H1 (cell line): ENCODE measurements around the gene CA14. TPM values are rescaled to one million over a fixed set of nuclear protein-coding genes. Genes with fewer than 3 reads are reported as not detected.

Source experiments
- CTCF ChIA-PET: fragments of 300-600 bp; sonication (Branson Sonifier 250); formaldehyde crosslinking; loops from one replicate; lab custom pipeline; 2021; ENCODE audit not compliant: partially characterized antibody; lab: Charles Lee
- POLR2A ChIA-PET: fragments of 300-600 bp; sonication (Branson Sonifier 250); formaldehyde crosslinking; loops from one replicate; lab custom pipeline; 2021; ENCODE audit warnings: inconsistent platforms; ENCODE audit not compliant: partially characterized antibody; lab: Charles Lee
- DNase-seq, 2 experiments: peaks; one replicate each; pipeline versions ENCODE4 v3.0.0 to v3.0.0-alpha.2; 2010 to 2022; ENCODE audit warnings: low spot score in 2 of 2, low read depth in 1 of 2, mixed read lengths in 1 of 2
- FAIRE-seq: peaks from 2 replicates; lab custom pipeline; 2011; peaks lifted over from hg19 to GRCh38; lab: Jason Lieb, UNC
- H2AFZ ChIP-seq: 2 replicates; pipeline ENCODE4 v1.8.1; 2012; ENCODE audit warnings: low read length, inconsistent platforms
- H2AK5ac ChIP-seq: 2 replicates; pipeline ENCODE4 v1.6.1; 2013; ENCODE audit warnings: low read depth, low read length
- H2BK120ac ChIP-seq: replicated peaks from 2 replicates; pipeline ENCODE3; 2013; ENCODE audit warnings: low read depth, low read length, inconsistent platforms
- H2BK12ac ChIP-seq: 2 replicates; pipeline ENCODE4 v1.6.1; 2013; ENCODE audit warnings: low read depth, low read length
- H2BK15ac ChIP-seq: 2 replicates; pipeline ENCODE4 v1.6.1; 2013; ENCODE audit warnings: low read length
- H2BK20ac ChIP-seq: 2 replicates; pipeline ENCODE4 v1.6.1; 2013; ENCODE audit warnings: low read length
- H2BK5ac ChIP-seq: 2 replicates; pipeline ENCODE4 v1.6.1; 2013; ENCODE audit warnings: low read depth, low read length
- H3K14ac ChIP-seq: 2 replicates; pipeline ENCODE4 v1.6.1; 2013; ENCODE audit warnings: inconsistent platforms; ENCODE audit not compliant: insufficient read length
- H3K18ac ChIP-seq: 2 replicates; pipeline ENCODE4 v1.6.1; 2013; ENCODE audit warnings: low read length; ENCODE audit errors: extremely low read depth
- H3K23ac ChIP-seq: 2 replicates; pipeline ENCODE4 v1.6.1; 2013; ENCODE audit warnings: inconsistent platforms; ENCODE audit not compliant: insufficient read length
- H3K23me2 ChIP-seq: 2 replicates; pipeline ENCODE4 v1.6.1; 2013; ENCODE audit warnings: low read depth, low read length
- H3K27ac ChIP-seq: 2 replicates; pipeline ENCODE4 v1.6.1; 2011; ENCODE audit warnings: low read depth, low read length, inconsistent platforms
- H3K27me3 ChIP-seq, 4 experiments: replicated peaks in 1 of 4; 1 replicate in 1 of 4; 2 replicates in 3 of 4; pipeline versions ENCODE4 v1.6.1 to v1.8.1; 2011 to 2013; ENCODE audit warnings: low read length in 3 of 4, mild to moderate bottlenecking in 3 of 4, inconsistent platforms in 2 of 4, mixed read lengths in 2 of 4, moderate library complexity in 1 of 4; ENCODE audit not compliant: control insufficient read depth in 3 of 4, insufficient read depth in 3 of 4; ENCODE audit errors: extremely low read depth in 1 of 4
- H3K36me3 ChIP-seq, 4 experiments: 2 replicates each; pipeline versions ENCODE4 v1.6.1 to v1.8.1; 2011 to 2013; ENCODE audit warnings: mild to moderate bottlenecking in 4 of 4, low read length in 3 of 4, moderate library complexity in 2 of 4, control low read depth in 1 of 4, inconsistent platforms in 1 of 4; ENCODE audit not compliant: insufficient read depth in 4 of 4, control insufficient read depth in 2 of 4
- H3K4ac ChIP-seq: replicated peaks from 2 replicates; pipeline ENCODE3; 2013; ENCODE audit warnings: low read length, low read depth, mixed read lengths, inconsistent platforms; ENCODE audit not compliant: insufficient read length
- H3K4me1 ChIP-seq, 4 experiments: replicated peaks in 1 of 4; 1 replicate in 1 of 4; 2 replicates in 3 of 4; pipeline versions ENCODE4 v1.6.1 to v1.8.1; 2011 to 2013; ENCODE audit warnings: low read length in 3 of 4, inconsistent platforms in 2 of 4, mixed read lengths in 1 of 4; ENCODE audit not compliant: insufficient read depth in 4 of 4, control insufficient read depth in 3 of 4
- H3K4me2 ChIP-seq, 2 experiments: 2 replicates each; pipeline versions ENCODE4 v1.6.1 to v1.8.1; 2011 to 2013; ENCODE audit warnings: low read depth in 2 of 2, low read length in 2 of 2, control low read depth in 1 of 2, inconsistent platforms in 1 of 2, mild to moderate bottlenecking in 1 of 2; ENCODE audit not compliant: insufficient read depth in 1 of 2
- H3K4me3 ChIP-seq, 4 experiments: fragments of 200-600, 300-600 bp in 1 of 4; sonication (generic), shearing (Covaris generic), sonication (Bioruptor Twin) in 1 of 4; 2 replicates each; pipeline versions ENCODE4 v1.5.1 to v1.8.1; 2011 to 2016; ENCODE audit warnings: low read length in 4 of 4, low read depth in 3 of 4, control low read depth in 2 of 4, inconsistent platforms in 2 of 4, mild to moderate bottlenecking in 2 of 4, mixed read lengths in 1 of 4, moderate library complexity in 1 of 4; ENCODE audit not compliant: insufficient read depth in 2 of 4; ENCODE audit errors: extremely low read depth in 1 of 4
- H3K56ac ChIP-seq: replicated peaks from 2 replicates; pipeline ENCODE3; 2013; ENCODE audit warnings: low read depth, mild to moderate bottlenecking, mixed read lengths, low read length, inconsistent platforms; ENCODE audit not compliant: insufficient read length
- H3K79me1 ChIP-seq: 2 replicates; pipeline ENCODE4 v1.6.1; 2013; ENCODE audit warnings: low read depth, low read length, control low read depth
- H3K79me2 ChIP-seq, 2 experiments: 2 replicates each; pipeline versions ENCODE4 v1.6.1 to v1.8.1; 2012 to 2013; ENCODE audit warnings: low read length in 2 of 2, mild to moderate bottlenecking in 2 of 2, inconsistent platforms in 1 of 2; ENCODE audit not compliant: insufficient read depth in 2 of 2, control insufficient read depth in 1 of 2
- H3K9ac ChIP-seq, 4 experiments: replicated peaks in 1 of 4; 1 replicate in 1 of 4; 2 replicates in 3 of 4; pipeline versions ENCODE4 v1.6.1 to v1.8.1; 2011 to 2013; ENCODE audit warnings: low read depth in 3 of 4, low read length in 3 of 4, control low read depth in 2 of 4, mild to moderate bottlenecking in 2 of 4, moderate library complexity in 2 of 4, inconsistent platforms in 1 of 4; ENCODE audit errors: extremely low read depth in 1 of 4
- H3K9me3 ChIP-seq, 2 experiments: 2 replicates each; pipeline versions ENCODE4 v1.6.1 to v1.8.1; 2012 to 2013; ENCODE audit warnings: mild to moderate bottlenecking in 2 of 2, moderate library complexity in 2 of 2, control low read depth in 1 of 2, inconsistent platforms in 1 of 2, low read depth in 1 of 2, low read length in 1 of 2, mixed read lengths in 1 of 2; ENCODE audit not compliant: insufficient read depth in 2 of 2
- H4K20me1 ChIP-seq, 2 experiments: replicated peaks in 1 of 2; 2 replicates each; pipeline versions ENCODE3 to v1.8.1; 2011 to 2013; ENCODE audit warnings: inconsistent platforms in 2 of 2, low read length in 2 of 2, mild to moderate bottlenecking in 1 of 2; ENCODE audit not compliant: insufficient read depth in 2 of 2, control insufficient read depth in 1 of 2
- H4K5ac ChIP-seq: 2 replicates; pipeline ENCODE4 v1.6.1; 2013; ENCODE audit warnings: low read length, low read depth, mixed read lengths, inconsistent platforms; ENCODE audit not compliant: insufficient read length
- H4K8ac ChIP-seq: 2 replicates; pipeline ENCODE4 v1.8.0; 2013; ENCODE audit warnings: mild to moderate bottlenecking, moderate library complexity, low read length, inconsistent platforms; ENCODE audit not compliant: insufficient read depth; ENCODE audit errors: extremely low read depth
- H4K91ac ChIP-seq: replicated peaks from 2 replicates; pipeline ENCODE3; 2013; ENCODE audit warnings: low read length, mixed read lengths, inconsistent platforms; ENCODE audit not compliant: insufficient read length
- EGR1 ChIP-seq: IDR thresholded peaks from 2 replicates; pipeline ENCODE4 v1.6.1; 2011; ENCODE audit warnings: low read depth, low read length, borderline replicate concordance
- EZH2 ChIP-seq: fragments of 200-600 bp; sonication (generic); IDR thresholded peaks from 2 replicates; pipeline ENCODE4 v1.7.1; 2012; ENCODE audit warnings: low read depth, mild to moderate bottlenecking, moderate library complexity, low read length, inconsistent platforms; ENCODE audit not compliant: severe bottlenecking
- GTF2F1 ChIP-seq: IDR thresholded peaks from 2 replicates; pipeline ENCODE4 v1.6.1; 2012; ENCODE audit warnings: low read depth, low read length, improper control_type of control experiment, borderline replicate concordance
- JUN ChIP-seq: IDR thresholded peaks from 2 replicates; pipeline ENCODE4 v1.6.1; 2011; ENCODE audit warnings: low read depth, mild to moderate bottlenecking, improper control_type of control experiment, low read length
- KDM4A ChIP-seq: IDR thresholded peaks from one replicate; pipeline ENCODE4 v1.7.1; 2012; ENCODE audit warnings: low read depth, mild to moderate bottlenecking, moderate library complexity, low read length, inconsistent platforms; ENCODE audit not compliant: severe bottlenecking
- NANOG ChIP-seq: IDR thresholded peaks from 2 replicates; pipeline ENCODE4 v1.6.1; 2011; ENCODE audit warnings: low read length, low read depth, mild to moderate bottlenecking, inconsistent platforms; ENCODE audit not compliant: insufficient read depth, poor library complexity, severe bottlenecking
- RBBP5 ChIP-seq: IDR thresholded peaks from 2 replicates; pipeline ENCODE4 v1.7.1; 2012; ENCODE audit warnings: low read depth, mild to moderate bottlenecking, inconsistent platforms, low read length, moderate library complexity, borderline replicate concordance
- SIRT6 ChIP-seq: IDR thresholded peaks from one replicate; pipeline ENCODE4 v1.7.1; 2012; ENCODE audit warnings: low read length, inconsistent platforms
- SRF ChIP-seq: IDR thresholded peaks from 2 replicates; pipeline ENCODE4 v1.6.1; 2011; ENCODE audit warnings: mild to moderate bottlenecking, low read depth, low read length, moderate library complexity
- USF2 ChIP-seq: IDR thresholded peaks from 2 replicates; pipeline ENCODE4 v1.6.1; 2011; ENCODE audit warnings: low read length, improper control_type of control experiment
- WGBS, 2 experiments: shearing (Covaris generic) in 1 of 2; methylation state at CpG; one replicate each; pipeline versions ENCODE4 v1.1.6 to v1.1.7; 2013 to 2015; ENCODE audit warnings: low lambda C conversion rate in 2 of 2, mixed read lengths in 2 of 2, inconsistent platforms in 1 of 2, low coverage in 1 of 2, missing lambda C conversion rate in 1 of 2; ENCODE audit not compliant: insufficient replicate concordance in 2 of 2, insufficient coverage in 1 of 2, insufficient read length in 1 of 2; ENCODE audit errors: extremely low coverage in 1 of 2, missing lambda C conversion rate in 1 of 2; 5-methylcytosine and 5-hydroxymethylcytosine counted together
- polyA plus RNA-seq, 7 experiments: library from polyadenylated mRNA; depleted of rRNA in 3 of 7; stranded (reverse) in 5 of 7; unstranded in 2 of 7; fragments of >200 nt in 5 of 7; fragments of 200-250 nt in 2 of 7; gene quantifications; 1 replicate in 5 of 7; 2 replicates in 1 of 7; 4 replicates in 1 of 7; pipeline versions ENCODE4 v1.2.1 to v1.2.3, GENCODE V29; 2011 to 2013; ENCODE audit warnings: missing spikeins in 2 of 7, mixed read lengths in 2 of 7
- total RNA-seq: library from RNA; stranded (reverse); fragmentation: NEBNext Ultra II Directional; extraction: Animal tissue kit (Norgen Biotek cat#: 25700); gene quantifications from 2 replicates; pipeline ENCODE4 v1.2.1, GENCODE V29; 2021

Gene CA14
- total and polyA plus RNA-seq, 2 of the 8 experiments (the other 6 are each of a cell fraction or from before 2014, with no cell fraction given) = 52.3 to 105 TPM

GRCh38 chr1:150213170-150214098 lies 44.1 kb upstream of the CA14 start:
- Histone ChIP-seq H3K9ac (peak overlapping the region; percentile 47 to 75 (median 65)), H3K14ac (no peak overlapping the region), H2BK5ac (no peak overlapping the region), H3K79me1 (no peaks in the 10 kb centered on the region), H3K4me1 (peaks cover 0 to 3% (median 0%) of the 10 kb centered on the region in 4 experiments; a peak in 3 of 7 replicates), H3K27me3 (no peaks in the 10 kb centered on the region), H2BK20ac (no peak overlapping the region), H3K18ac (no peak overlapping the region), H3K4me2 (peak overlapping the region; percentile 61 to 69), H2BK15ac (no peak overlapping the region), H3K9me3 (no peaks in the 10 kb centered on the region), H2BK12ac (no peak overlapping the region), H2BK120ac (no peak overlapping the region), H3K4ac (no peak overlapping the region), H4K20me1 (no peaks in the 10 kb centered on the region), H4K91ac (no peak overlapping the region), H2AFZ (0 out of 2 replicates have a peak overlapping the region, but pooled peaks have one; percentile 18), H3K23ac (no peak overlapping the region), H3K4me3 (peak overlapping the region; percentile 44 to 63 (median 54); a peak in 7 of 8 replicates), H4K8ac (no peak overlapping the region), H3K36me3 (no peaks in the 10 kb centered on the region; a peak in 1 of 8 replicates), H2AK5ac (no peak overlapping the region), H3K79me2 (no peaks in the 10 kb centered on the region), H3K27ac (peak overlapping the region; percentile 72), H4K5ac (peak overlapping the region; percentile 75), H3K56ac (no peak overlapping the region), H3K23me2 (peaks cover 4% of the 10 kb centered on the region; the same call in 1 of the 2 replicates)
- POLR2A ChIA-PET = interaction anchor here (0.6 to 1.7 kb wide), 3 partner anchors 44 to 160 kb away, joined by 3 to 4 read pairs (median 4); partner anchors contain the start of gene CA14
- DNase-seq = peak; percentile 91 to 94
- 21% methylated on average over 37 of the region's 38 CpGs; no CpG with 5 or more reads in 1 of the 2 experiments for WGBS, 2 experiments
- CTCF ChIA-PET = interaction anchor here (0.6 to 1.2 kb wide), 6 partner anchors 9 to 1896 kb away, joined by 3 to 4 read pairs (median 3); no protein-coding TSS in a partner anchor
- FAIRE-seq = no peak
- TF ChIP-seq EGR1 (no peak), JUN (no peak), USF2 (peak; percentile 91), NANOG (no peak), EZH2 (no peak), KDM4A (no peak), GTF2F1 (no peak), SRF (no peak), SIRT6 (no peak), RBBP5 (no peak)
